ENCODE data around the gene KRT6A. TPM values are rescaled to one million over a fixed set of nuclear protein-coding genes. Genes with fewer than 3 reads are reported as not detected.
"Not testable (repeated sequence)": the region's sequence is repeated elsewhere in the genome, so short reads cannot be mapped to it uniquely, and the experiment has no call there.

The KRT6A gene
- polyA plus RNA-seq, 3 donors = not detected

GRCh38 chr12:52452101-52452500 is 41.0 kb downstream of the KRT6A start, which contains the start of gene KRT6B:
Gene KRT6B, minus strand, starts transcription at chr12:52452146. Its CDS starts 68 bp downstream, at chr12:52452078.
- Mint-ChIP-seq H3K9me3 (peaks cover 0 to 5% (median 0%) of the 10 kb centered on the region in 7 donors), H3K4me1 (no peaks in the 10 kb centered on the region), H3K36me3 (no peaks in the 10 kb centered on the region), H3K27ac (no peak within 1 kb of the TSS), H3K4me3 (no peak within 1 kb of the TSS), H3K27me3 (ENCODE audit: low read depth in 3 of 3) (peaks cover 3 to 14% (median 11%) of the 10 kb centered on the region in 3 donors)
- no peaks in the 10 kb centered on the region for H3K36me3 ChIP-seq (replicated peaks in 1 of 2; ENCODE audit: control insufficient read depth in 1 of 2, insufficient read depth in 2 of 2, low read length in 2 of 2)
- H3K27ac ChIP-seq (ENCODE audit: low read depth in 1 of 2, low read length in 2 of 2) = no peak within 1 kb of the TSS
- no peak for DNase-seq
- no peak for TF ChIP-seq CTCF (IDR thresholded peaks at IDR 0.05)
- H3K27me3 ChIP-seq (ENCODE audit: control insufficient read depth in 2 of 2, insufficient read depth in 2 of 2, low read length in 2 of 2) = no peaks in the 10 kb centered on the region
- 80% methylated on average over 1 of the region's 6 CpGs for WGBS (ENCODE audit: insufficient coverage)
- no peak within 1 kb of the TSS for H3K4me3 ChIP-seq (replicated peaks in 1 of 3; ENCODE audit: low read depth in 2 of 3, low read length in 3 of 3)
- intact Hi-C loops (cut with micrococcal nuclease) = no loop called here
- H3K4me2 ChIP-seq (replicated peaks; ENCODE audit: extremely low read depth, low read length, poor library complexity, severe bottlenecking) = no peak within 1 kb of the TSS
- no peaks in the 10 kb centered on the region for H3K9me3 ChIP-seq (replicated peaks in 1 of 2; ENCODE audit: control insufficient read depth in 1 of 2, insufficient read depth in 1 of 2, low read length in 2 of 2)
- H4K20me1 ChIP-seq (ENCODE audit: insufficient read depth, low read length) = no peaks in the 10 kb centered on the region
- H3K4me1 ChIP-seq (ENCODE audit: control insufficient read depth in 1 of 2, insufficient read depth in 2 of 2, low read length in 2 of 2) = no peaks in the 10 kb centered on the region
- no peak within 1 kb of the TSS for H3K9ac ChIP-seq (ENCODE audit: insufficient read depth, low read length, poor library complexity, severe bottlenecking)
- H3K79me2 ChIP-seq (ENCODE audit: insufficient read depth, low read length) = no peaks in the 10 kb centered on the region
- H2AFZ ChIP-seq (ENCODE audit: insufficient read depth, low read depth, low read length, poor library complexity, severe bottlenecking) = no peak within 1 kb of the TSS

- H2AFZ ChIP-seq (ENCODE audit: insufficient read depth, low read depth, low read length, poor library complexity, severe bottlenecking) = no peak overlapping the region
- no peak overlapping the region for H3K9ac ChIP-seq (ENCODE audit: insufficient read depth, low read length, poor library complexity, severe bottlenecking)
- Mint-ChIP-seq H3K36me3 (no peaks in the 10 kb centered on the region), H3K9me3 (peaks cover 0 to 5% (median 0%) of the 10 kb centered on the region in 7 donors), H3K4me3 (no peak overlapping the region), H3K27ac (no peak overlapping the region), H3K4me1 (no peaks in the 10 kb centered on the region), H3K27me3 (ENCODE audit: low read depth in 3 of 3) (peaks cover 3 to 17% (median 15%) of the 10 kb centered on the region in 3 donors)
- H3K79me2 ChIP-seq (ENCODE audit: insufficient read depth, low read length) = no peaks in the 10 kb centered on the region
- H3K4me3 ChIP-seq (replicated peaks in 1 of 3; ENCODE audit: low read depth in 2 of 3, low read length in 3 of 3) = no peak overlapping the region
- H3K4me1 ChIP-seq (ENCODE audit: control insufficient read depth in 1 of 2, insufficient read depth in 2 of 2, low read length in 2 of 2) = no peaks in the 10 kb centered on the region
- H3K4me2 ChIP-seq (replicated peaks; ENCODE audit: extremely low read depth, low read length, poor library complexity, severe bottlenecking) = no peak overlapping the region
- no peaks in the 10 kb centered on the region for H4K20me1 ChIP-seq (ENCODE audit: insufficient read depth, low read length)
- WGBS (ENCODE audit: insufficient coverage) = 6% methylated on average over 2 of the region's 3 CpGs
- DNase-seq = no peak
- no peaks in the 10 kb centered on the region for H3K9me3 ChIP-seq (replicated peaks in 1 of 2; ENCODE audit: control insufficient read depth in 1 of 2, insufficient read depth in 1 of 2, low read length in 2 of 2)
- H3K27ac ChIP-seq (ENCODE audit: low read depth in 1 of 2, low read length in 2 of 2) = no peak overlapping the region
- no peaks in the 10 kb centered on the region for H3K27me3 ChIP-seq (ENCODE audit: control insufficient read depth in 2 of 2, insufficient read depth in 2 of 2, low read length in 2 of 2)
- H3K36me3 ChIP-seq (replicated peaks in 1 of 2; ENCODE audit: control insufficient read depth in 1 of 2, insufficient read depth in 2 of 2, low read length in 2 of 2) = no peaks in the 10 kb centered on the region
- intact Hi-C loops (cut with micrococcal nuclease) = no loop called here
- TF ChIP-seq CTCF (IDR thresholded peaks at IDR 0.05) = no peak
These were observed 44.8 kb downstream of the KRT6A start for GRCh38 chr12:52448228-52448627.

- H2AFZ ChIP-seq (ENCODE audit: insufficient read depth, low read depth, low read length, poor library complexity, severe bottlenecking); H3K36me3 ChIP-seq (replicated peaks in 1 of 2; ENCODE audit: control insufficient read depth in 1 of 2, insufficient read depth in 2 of 2, low read length in 2 of 2); H4K20me1 ChIP-seq (ENCODE audit: insufficient read depth, low read length); H3K27ac Mint-ChIP-seq; H3K4me3 Mint-ChIP-seq; H3K36me3 Mint-ChIP-seq; H3K4me2 ChIP-seq (replicated peaks; ENCODE audit: extremely low read depth, low read length, poor library complexity, severe bottlenecking); DNase-seq; H3K4me1 Mint-ChIP-seq; H3K4me3 ChIP-seq (replicated peaks in 1 of 3; ENCODE audit: low read depth in 2 of 3, low read length in 3 of 3); H3K27me3 ChIP-seq (ENCODE audit: control insufficient read depth in 2 of 2, insufficient read depth in 2 of 2, low read length in 2 of 2); intact Hi-C loops (cut with micrococcal nuclease); H3K9ac ChIP-seq (ENCODE audit: insufficient read depth, low read length, poor library complexity, severe bottlenecking); H3K9me3 ChIP-seq (replicated peaks in 1 of 2; ENCODE audit: control insufficient read depth in 1 of 2, insufficient read depth in 1 of 2, low read length in 2 of 2); H3K9me3 Mint-ChIP-seq; H3K79me2 ChIP-seq (ENCODE audit: insufficient read depth, low read length); H3K27ac ChIP-seq (ENCODE audit: low read depth in 1 of 2, low read length in 2 of 2); H3K4me1 ChIP-seq (ENCODE audit: control insufficient read depth in 1 of 2, insufficient read depth in 2 of 2, low read length in 2 of 2): not testable (repeated sequence)
- peaks cover 3 to 21% (median 16%) of the 10 kb centered on the region in 3 donors for H3K27me3 Mint-ChIP-seq (ENCODE audit: low read depth in 3 of 3)
- WGBS (ENCODE audit: insufficient coverage) = 94% methylated on average over 5 of the region's 11 CpGs
These were observed 45.9 kb downstream of the KRT6A start for GRCh38 chr12:52447196-52447595.
